ENCODE results near the gene SRSF7.

DNA sequence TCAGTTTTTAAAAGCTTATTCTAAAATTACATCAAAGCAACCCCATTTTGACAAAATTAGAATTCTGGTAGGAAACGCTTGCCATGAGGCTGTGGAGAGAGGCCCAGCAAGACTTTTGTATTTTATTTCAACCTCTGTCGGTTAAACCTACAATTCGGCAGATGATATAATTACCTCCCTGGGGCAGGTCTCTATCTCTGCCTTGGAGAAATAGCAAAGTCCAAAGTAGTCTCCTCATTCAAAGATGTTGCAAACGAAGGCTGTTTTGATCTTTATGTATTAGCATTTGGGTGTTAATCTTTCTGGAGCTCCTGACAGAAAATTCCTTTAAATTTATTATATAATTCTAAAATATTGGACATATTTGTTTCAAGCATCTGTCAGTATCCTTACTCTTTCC, 49.6 kb downstream of the SRSF7 start:
- TF ChIP-seq, protein P1, sequence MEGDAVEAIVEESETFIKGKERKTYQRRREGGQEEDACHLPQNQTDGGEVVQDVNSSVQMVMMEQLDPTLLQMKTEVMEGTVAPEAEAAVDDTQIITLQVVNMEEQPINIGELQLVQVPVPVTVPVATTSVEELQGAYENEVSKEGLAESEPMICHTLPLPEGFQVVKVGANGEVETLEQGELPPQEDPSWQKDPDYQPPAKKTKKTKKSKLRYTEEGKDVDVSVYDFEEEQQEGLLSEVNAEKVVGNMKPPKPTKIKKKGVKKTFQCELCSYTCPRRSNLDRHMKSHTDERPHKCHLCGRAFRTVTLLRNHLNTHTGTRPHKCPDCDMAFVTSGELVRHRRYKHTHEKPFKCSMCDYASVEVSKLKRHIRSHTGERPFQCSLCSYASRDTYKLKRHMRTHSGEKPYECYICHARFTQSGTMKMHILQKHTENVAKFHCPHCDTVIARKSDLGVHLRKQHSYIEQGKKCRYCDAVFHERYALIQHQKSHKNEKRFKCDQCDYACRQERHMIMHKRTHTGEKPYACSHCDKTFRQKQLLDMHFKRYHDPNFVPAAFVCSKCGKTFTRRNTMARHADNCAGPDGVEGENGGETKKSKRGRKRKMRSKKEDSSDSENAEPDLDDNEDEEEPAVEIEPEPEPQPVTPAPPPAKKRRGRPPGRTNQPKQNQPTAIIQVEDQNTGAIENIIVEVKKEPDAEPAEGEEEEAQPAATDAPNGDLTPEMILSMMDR (IDR thresholded peaks at IDR 0.05) = no peak
- no peak for TF ChIP-seq POLR2AphosphoS5 (IDR thresholded peaks at IDR 0.05)
- no peak for TF ChIP-seq POLR2A (IDR thresholded peaks at IDR 0.05)
